PC-9 (cell line): ENCODE data around the gene ADAMTS16. TPM values are rescaled to one million over a fixed set of nuclear protein-coding genes. Genes with fewer than 3 reads are reported as not detected.

Experiments
- Bru-seq: library from RNA; stranded (reverse); fragments of 400-500 nt; gene quantifications from one replicate; lab custom pipeline; 2021; lab: Mats Ljungman, UMichigan
- BruChase-seq, 2 experiments: library from RNA; stranded (reverse); fragments of 400-500 nt; gene quantifications; one replicate each; lab custom pipeline; 2021; lab: Mats Ljungman, UMichigan
- BruUV-seq: library from RNA; stranded (reverse); fragments of 400-500 nt; replicated peaks from 2 replicates; lab custom pipeline; 2021; lab: Mats Ljungman, UMichigan
- CTCF ChIA-PET: fragments of 300-600 bp; sonication (Branson Sonifier 250); formaldehyde crosslinking; loops from one replicate; lab custom pipeline; 2022; ENCODE audit warnings: antibody characterized with exemption; lab: Charles Lee
- POLR2A ChIA-PET: fragments of 300-600 bp; sonication (Branson Sonifier 250); formaldehyde crosslinking; loops from one replicate; lab custom pipeline; 2022; ENCODE audit warnings: antibody characterized with exemption; ENCODE audit not compliant: unreplicated experiment; lab: Charles Lee
- DNase-seq, 2 experiments: peaks; one replicate each; pipeline versions ENCODE4 v3.0.0 to v3.0.0-alpha.2; 2015 to 2022; ENCODE audit warnings: mixed read lengths in 1 of 2
- H2AFZ ChIP-seq: fragments of 200-600 bp; sonication (generic); 2 replicates; pipeline ENCODE4 v1.8.1; 2017; ENCODE audit warnings: antibody characterized with exemption
- H3F3A ChIP-seq: fragments of 200-600 bp; sonication (generic); 2 replicates; pipeline ENCODE4 v1.8.1; 2017; ENCODE audit warnings: antibody characterized with exemption, mild to moderate bottlenecking, low read depth; ENCODE audit not compliant: insufficient read depth
- H3K27ac ChIP-seq: fragments of 200-600 bp; sonication (generic); 2 replicates; pipeline ENCODE4 v1.6.1; 2016; ENCODE audit warnings: mixed run types
- H3K27me3 ChIP-seq: fragments of 200-600 bp; sonication (generic); 2 replicates; pipeline ENCODE4 v1.6.1; 2016; ENCODE audit warnings: low read depth, mixed run types; ENCODE audit not compliant: insufficient read depth
- H3K36me3 ChIP-seq: fragments of 200-600 bp; sonication (generic); 2 replicates; pipeline ENCODE4 v1.6.1; 2016; ENCODE audit warnings: low read depth, mixed run types
- H3K4me1 ChIP-seq: fragments of 200-600 bp; sonication (generic); replicated peaks from 2 replicates; pipeline ENCODE4 v1.6.1; 2016; ENCODE audit warnings: mixed run types; ENCODE audit not compliant: insufficient read depth
- H3K4me2 ChIP-seq: fragments of 200-600 bp; sonication (generic); 2 replicates; pipeline ENCODE4 v1.6.1; 2017; ENCODE audit warnings: mixed run types
- H3K4me3 ChIP-seq: fragments of 200-600 bp; sonication (generic); 2 replicates; pipeline ENCODE4 v1.6.1; 2016; ENCODE audit warnings: mixed run types
- H3K79me2 ChIP-seq: fragments of 200-600 bp; sonication (generic); 2 replicates; pipeline ENCODE4 v1.6.1; 2017; ENCODE audit warnings: low read depth, mixed run types
- H3K9me2 ChIP-seq: fragments of 200-600 bp; sonication (generic); 2 replicates; pipeline ENCODE4 v1.8.1; 2017; ENCODE audit warnings: mild to moderate bottlenecking; ENCODE audit not compliant: insufficient read depth
- H3K9me3 ChIP-seq: fragments of 200-600 bp; sonication (generic); 2 replicates; pipeline ENCODE4 v1.8.1; 2016; ENCODE audit warnings: low read depth; ENCODE audit not compliant: insufficient read depth
- H4K20me1 ChIP-seq: fragments of 200-600 bp; sonication (generic); 2 replicates; pipeline ENCODE4 v1.8.1; 2017; ENCODE audit not compliant: insufficient read depth
- EZH2 ChIP-seq: fragments of 200-600 bp; sonication (generic); IDR thresholded peaks from 2 replicates; pipeline ENCODE4 v1.8.0; 2017; ENCODE audit warnings: antibody characterized with exemption, low read depth
- intact Hi-C: fragments of 100-400 bp; cut with micrococcal nuclease; formaldehyde crosslinking; loops from one replicate; pipeline ENCODE4 v1.10.0; 2022; ENCODE audit not compliant: unreplicated experiment
- long read RNA-seq: library from polyadenylated mRNA; stranded (forward); transcript quantifications from one replicate; pipeline ENCODE4 v2.0.0, GENCODE V29; 2022
- total RNA-seq: library from RNA; stranded (reverse); gene quantifications from 2 replicates; pipeline ENCODE4 v1.2.3, GENCODE V29; 2021
- TF ChIP-seq, protein P1 (sequence below): fragments of 200-600 bp; sonication (generic); conservative IDR thresholded peaks from 2 replicates; pipeline ENCODE4 v1.6.1; 2017; ENCODE audit warnings: mixed run types, antibody characterized with exemption, mild to moderate bottlenecking, moderate library complexity

ADAMTS16 gene, protein sequence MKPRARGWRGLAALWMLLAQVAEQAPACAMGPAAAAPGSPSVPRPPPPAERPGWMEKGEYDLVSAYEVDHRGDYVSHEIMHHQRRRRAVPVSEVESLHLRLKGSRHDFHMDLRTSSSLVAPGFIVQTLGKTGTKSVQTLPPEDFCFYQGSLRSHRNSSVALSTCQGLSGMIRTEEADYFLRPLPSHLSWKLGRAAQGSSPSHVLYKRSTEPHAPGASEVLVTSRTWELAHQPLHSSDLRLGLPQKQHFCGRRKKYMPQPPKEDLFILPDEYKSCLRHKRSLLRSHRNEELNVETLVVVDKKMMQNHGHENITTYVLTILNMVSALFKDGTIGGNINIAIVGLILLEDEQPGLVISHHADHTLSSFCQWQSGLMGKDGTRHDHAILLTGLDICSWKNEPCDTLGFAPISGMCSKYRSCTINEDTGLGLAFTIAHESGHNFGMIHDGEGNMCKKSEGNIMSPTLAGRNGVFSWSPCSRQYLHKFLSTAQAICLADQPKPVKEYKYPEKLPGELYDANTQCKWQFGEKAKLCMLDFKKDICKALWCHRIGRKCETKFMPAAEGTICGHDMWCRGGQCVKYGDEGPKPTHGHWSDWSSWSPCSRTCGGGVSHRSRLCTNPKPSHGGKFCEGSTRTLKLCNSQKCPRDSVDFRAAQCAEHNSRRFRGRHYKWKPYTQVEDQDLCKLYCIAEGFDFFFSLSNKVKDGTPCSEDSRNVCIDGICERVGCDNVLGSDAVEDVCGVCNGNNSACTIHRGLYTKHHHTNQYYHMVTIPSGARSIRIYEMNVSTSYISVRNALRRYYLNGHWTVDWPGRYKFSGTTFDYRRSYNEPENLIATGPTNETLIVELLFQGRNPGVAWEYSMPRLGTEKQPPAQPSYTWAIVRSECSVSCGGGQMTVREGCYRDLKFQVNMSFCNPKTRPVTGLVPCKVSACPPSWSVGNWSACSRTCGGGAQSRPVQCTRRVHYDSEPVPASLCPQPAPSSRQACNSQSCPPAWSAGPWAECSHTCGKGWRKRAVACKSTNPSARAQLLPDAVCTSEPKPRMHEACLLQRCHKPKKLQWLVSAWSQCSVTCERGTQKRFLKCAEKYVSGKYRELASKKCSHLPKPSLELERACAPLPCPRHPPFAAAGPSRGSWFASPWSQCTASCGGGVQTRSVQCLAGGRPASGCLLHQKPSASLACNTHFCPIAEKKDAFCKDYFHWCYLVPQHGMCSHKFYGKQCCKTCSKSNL
- total RNA-seq (26.4 and 27.2 TPM in 2 replicates), Bru-seq, nascent RNA (percentile 93 among the genes with signal in this experiment), BruChase-seq, experiment 1, labeled RNA remaining after a 2-hour chase (percentile 92 among the genes with signal in this experiment), BruChase-seq, experiment 2, labeled RNA remaining after a 6-hour chase (percentile 72 among the genes with signal in this experiment)
- long read RNA-seq, partial matches to known transcripts = 2 of 7 reads
- long read RNA-seq, other reads (novel, unspliced or antisense) = 5 of 7 reads

DNA sequence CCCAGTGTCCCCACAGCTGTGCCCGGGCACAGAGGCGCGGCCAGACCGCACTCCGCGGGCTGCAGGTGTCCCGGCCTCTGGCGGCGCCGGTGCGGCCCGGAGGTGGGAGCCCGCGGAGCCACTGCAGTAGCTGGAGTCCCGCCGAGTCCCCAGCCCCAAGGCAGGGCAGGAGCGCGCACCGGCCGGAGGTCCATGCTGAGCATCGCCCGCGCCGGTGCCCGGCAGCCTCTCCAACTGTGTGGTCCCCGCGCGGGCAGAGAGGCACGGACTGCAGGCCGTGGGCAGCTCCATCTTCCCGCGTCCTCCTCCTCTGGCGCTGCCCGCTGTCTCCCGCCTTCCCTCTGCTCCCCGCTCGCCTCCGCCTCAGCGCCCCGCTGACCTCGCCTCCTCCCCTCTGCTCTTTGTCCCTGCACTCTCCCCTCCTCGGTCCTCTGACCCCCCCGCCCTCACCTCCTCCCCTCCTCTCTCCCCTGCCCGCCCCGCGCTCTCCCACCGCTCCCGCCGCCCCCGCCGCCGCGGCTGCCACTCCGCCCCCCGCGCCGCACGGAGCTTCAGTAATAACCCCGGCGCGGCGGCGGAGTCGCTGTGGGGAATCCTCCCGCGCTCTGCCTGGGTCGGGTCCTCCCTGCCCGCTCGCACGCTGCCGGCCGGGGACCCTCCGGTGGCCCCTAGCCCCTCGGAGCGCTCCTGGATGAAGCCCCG is at the start of gene ADAMTS16:
TSS of gene ADAMTS16 (plus strand) at position 554 of the 702 bp plus-strand sequence. CDS start at position 692, 138 bp downstream.
- Histone ChIP-seq H3F3A (peaks cover 12% of the 10 kb centered on the region), H2AFZ (no peak within 1 kb of the TSS), H3K27ac (no peak within 1 kb of the TSS), H3K79me2 (no peaks in the 10 kb centered on the region), H4K20me1 (no peaks in the 10 kb centered on the region), H3K4me3 (no peak within 1 kb of the TSS), H3K27me3 (no peaks in the 10 kb centered on the region), H3K4me1 (peaks cover 23% of the 10 kb centered on the region), H3K9me3 (no peaks in the 10 kb centered on the region), H3K9me2 (no peaks in the 10 kb centered on the region), H3K4me2 (no peak within 1 kb of the TSS), H3K36me3 (no peaks in the 10 kb centered on the region)
- TF ChIP-seq EZH2 = no peak
- TF ChIP-seq, protein P1, sequence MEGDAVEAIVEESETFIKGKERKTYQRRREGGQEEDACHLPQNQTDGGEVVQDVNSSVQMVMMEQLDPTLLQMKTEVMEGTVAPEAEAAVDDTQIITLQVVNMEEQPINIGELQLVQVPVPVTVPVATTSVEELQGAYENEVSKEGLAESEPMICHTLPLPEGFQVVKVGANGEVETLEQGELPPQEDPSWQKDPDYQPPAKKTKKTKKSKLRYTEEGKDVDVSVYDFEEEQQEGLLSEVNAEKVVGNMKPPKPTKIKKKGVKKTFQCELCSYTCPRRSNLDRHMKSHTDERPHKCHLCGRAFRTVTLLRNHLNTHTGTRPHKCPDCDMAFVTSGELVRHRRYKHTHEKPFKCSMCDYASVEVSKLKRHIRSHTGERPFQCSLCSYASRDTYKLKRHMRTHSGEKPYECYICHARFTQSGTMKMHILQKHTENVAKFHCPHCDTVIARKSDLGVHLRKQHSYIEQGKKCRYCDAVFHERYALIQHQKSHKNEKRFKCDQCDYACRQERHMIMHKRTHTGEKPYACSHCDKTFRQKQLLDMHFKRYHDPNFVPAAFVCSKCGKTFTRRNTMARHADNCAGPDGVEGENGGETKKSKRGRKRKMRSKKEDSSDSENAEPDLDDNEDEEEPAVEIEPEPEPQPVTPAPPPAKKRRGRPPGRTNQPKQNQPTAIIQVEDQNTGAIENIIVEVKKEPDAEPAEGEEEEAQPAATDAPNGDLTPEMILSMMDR = no peak
- intact Hi-C loops = loop anchor here (5.0 to 10.0 kb wide), 2 partner anchors 273 to 1495 kb away; partner anchors contain the start of genes NSUN2 and SRD5A1
- POLR2A ChIA-PET = no interaction called here
- DNase-seq = no peak
- CTCF ChIA-PET = no interaction called here
- no TSS peak for BruUV-seq

DNA sequence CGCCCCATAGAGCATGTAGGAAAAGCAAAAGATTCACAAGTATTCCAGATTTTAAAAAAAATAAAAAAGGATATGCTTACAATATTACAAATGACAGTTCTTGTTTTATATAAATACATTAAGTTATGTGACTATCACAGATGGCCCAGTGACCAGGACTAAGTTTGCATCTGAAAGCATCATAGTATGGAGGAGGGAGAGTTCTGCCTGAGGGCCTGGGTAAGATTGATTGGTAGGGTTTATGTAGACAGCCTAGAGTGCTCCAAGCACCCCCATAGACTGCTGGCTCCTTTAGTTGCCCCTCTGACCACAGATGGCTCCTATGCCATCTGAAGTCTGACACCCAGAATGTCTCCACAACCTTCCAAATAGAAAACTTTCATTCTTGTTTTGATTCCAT is 48.0 kb upstream of the ADAMTS16 start:
- Histone ChIP-seq H3K9me3 (no peaks in the 10 kb centered on the region), H3K36me3 (no peaks in the 10 kb centered on the region), H2AFZ (no peak overlapping the region), H3K4me2 (no peak overlapping the region), H3K27ac (no peak overlapping the region), H3K79me2 (no peaks in the 10 kb centered on the region), H3F3A (no peaks in the 10 kb centered on the region), H3K9me2 (no peaks in the 10 kb centered on the region), H4K20me1 (no peaks in the 10 kb centered on the region), H3K4me1 (no peaks in the 10 kb centered on the region), H3K4me3 (no peak overlapping the region), H3K27me3 (peaks cover 79% of the 10 kb centered on the region)
- intact Hi-C loops = no loop called here
- BruUV-seq = no TSS peak
- no peak for DNase-seq
- TF ChIP-seq, protein P1 = no peak
- TF ChIP-seq EZH2 = no peak
- ChIA-PET CTCF (no interaction called here), POLR2A (no interaction called here)
